ENCODE measurements around the gene PCSK2.

The PCSK2 gene

DNA sequence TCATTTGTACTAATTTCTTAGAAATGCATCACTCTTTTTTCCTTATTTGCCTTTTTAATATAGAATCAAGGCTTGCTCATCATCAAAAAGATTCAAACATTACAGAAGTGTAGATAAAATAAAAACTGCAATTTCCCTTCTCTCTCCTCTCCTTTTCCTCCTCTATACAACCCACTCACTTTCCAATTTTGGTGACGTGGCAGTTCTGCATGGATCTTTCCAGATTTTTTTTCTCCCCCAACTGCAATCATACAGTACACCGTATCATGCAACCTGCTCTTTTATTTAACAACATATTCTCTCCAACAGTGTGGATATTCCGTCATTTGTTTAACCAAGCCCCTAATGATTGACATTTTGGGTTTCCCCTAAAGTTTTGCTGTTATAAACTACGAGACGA is 163.8 kb downstream of the PCSK2 start:
- DNase-seq = no peak
- peak overlapping the region; percentile 79 for H3K27ac ChIP-seq

DNA sequence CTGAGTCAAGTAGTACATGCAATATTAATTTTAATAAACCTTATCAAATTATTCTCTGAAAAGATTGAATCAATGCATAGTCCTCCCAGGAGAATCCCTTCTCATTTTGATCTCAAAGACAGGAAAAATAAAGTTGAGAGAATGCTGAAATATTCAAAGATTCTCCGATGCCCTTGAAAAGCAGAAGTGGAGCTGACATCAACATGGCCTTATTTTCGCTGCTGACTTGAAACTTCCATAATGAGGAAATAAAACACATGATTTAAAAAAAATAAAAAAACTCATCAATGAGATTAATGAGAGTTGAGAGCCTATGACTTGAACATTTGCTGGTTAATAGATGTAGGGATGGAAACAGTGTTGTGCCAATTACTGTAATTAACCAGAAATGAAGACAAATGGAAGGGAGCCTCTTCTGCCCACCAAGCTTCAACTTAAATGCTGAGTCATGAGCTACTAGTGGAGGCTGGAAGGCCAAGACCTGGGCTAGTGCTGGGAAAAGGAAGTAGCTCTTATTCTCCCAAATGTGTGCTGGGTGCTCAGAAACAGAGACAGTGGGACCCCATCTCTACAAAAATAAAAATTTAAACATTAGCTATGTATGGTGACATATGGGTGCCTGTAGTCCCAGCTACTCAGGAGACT is 164.4 kb downstream of the PCSK2 start:
- Histone ChIP-seq H3K27ac (peak overlapping the region; percentile 79), H3K9me3 (ENCODE audit: severe bottlenecking) (no peaks in the 10 kb centered on the region), H3K27me3 (ENCODE audit: insufficient read depth, low read depth, severe bottlenecking) (no peaks in the 10 kb centered on the region), H3K4me3 (ENCODE audit: low read depth, low read length) (no peak overlapping the region), H3K36me3 (peaks cover 5% of the 10 kb centered on the region)
- no peak for TF ChIP-seq CTCF (IDR thresholded peaks at IDR 0.05; ENCODE audit: low read depth, low read length)
- DNase-seq = no peak

More for the DNA sequence above, 163.8 kb downstream of the PCSK2 start:
- H3K27me3 ChIP-seq (ENCODE audit: insufficient read depth, low read depth, severe bottlenecking) = no peaks in the 10 kb centered on the region
- H3K36me3 ChIP-seq = no peaks in the 10 kb centered on the region; the same call in 1 of the 2 replicates
- H3K9me3 ChIP-seq (ENCODE audit: severe bottlenecking) = no peaks in the 10 kb centered on the region
- no peak overlapping the region for H3K4me3 ChIP-seq (ENCODE audit: low read depth, low read length)
- no peak for TF ChIP-seq CTCF (IDR thresholded peaks at IDR 0.05; ENCODE audit: low read depth, low read length)

- Histone ChIP-seq H3K27ac (no peak overlapping the region), H3K27me3 (ENCODE audit: insufficient read depth, low read depth, severe bottlenecking) (no peaks in the 10 kb centered on the region), H3K9me3 (ENCODE audit: severe bottlenecking) (no peaks in the 10 kb centered on the region), H3K36me3 (peaks cover 8% of the 10 kb centered on the region), H3K4me3 (ENCODE audit: low read depth, low read length) (no peak overlapping the region)
- no peak for DNase-seq
- TF ChIP-seq CTCF (IDR thresholded peaks at IDR 0.05; ENCODE audit: low read depth, low read length) = no peak
Observed at GRCh38 chr20:17394411-17394810, 167.6 kb downstream of the PCSK2 start.

- no peak for TF ChIP-seq CTCF (IDR thresholded peaks at IDR 0.05; ENCODE audit: low read depth, low read length)
- no peak overlapping the region for H3K27ac ChIP-seq
- H3K27me3 ChIP-seq (ENCODE audit: insufficient read depth, low read depth, severe bottlenecking) = no peaks in the 10 kb centered on the region
- H3K36me3 ChIP-seq = peaks cover 9% of the 10 kb centered on the region
- H3K9me3 ChIP-seq (ENCODE audit: severe bottlenecking) = no peaks in the 10 kb centered on the region
- no peak overlapping the region for H3K4me3 ChIP-seq (ENCODE audit: low read depth, low read length)
- no peak for DNase-seq
Observed at GRCh38 chr20:17395729-17396128, 168.9 kb downstream of the PCSK2 start.

DNA sequence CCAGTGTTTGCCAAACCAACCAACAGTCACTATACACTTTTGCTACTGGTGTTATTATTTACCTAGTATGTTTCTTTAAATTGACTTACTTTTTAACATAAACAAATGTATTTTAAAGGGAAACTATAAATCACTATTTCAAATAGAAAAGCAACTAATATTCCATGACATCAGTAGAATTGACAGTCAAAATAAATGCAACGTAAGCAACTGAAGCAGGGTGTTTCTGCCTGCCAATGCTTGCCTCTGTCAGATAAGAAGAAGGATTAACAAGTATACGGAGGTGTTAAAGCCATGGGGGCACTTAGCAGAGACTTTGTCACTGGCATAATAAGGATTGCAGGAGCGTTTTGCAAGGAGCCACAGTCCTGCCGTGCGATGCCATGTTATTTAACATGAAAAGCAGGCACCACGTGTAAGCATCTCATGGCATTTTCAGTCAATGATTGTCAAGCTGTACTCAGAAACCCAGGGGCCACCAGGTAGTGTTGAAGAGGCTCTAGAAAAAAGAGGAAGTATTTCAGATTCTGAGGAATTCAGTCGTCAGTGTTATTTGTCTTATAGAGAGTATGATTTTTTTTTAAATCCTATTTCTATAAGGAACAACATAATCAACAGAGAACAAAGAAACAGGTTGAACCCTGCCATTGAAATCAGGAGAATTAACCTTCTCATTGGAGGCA is 172.6 kb downstream of the PCSK2 start:
- Histone ChIP-seq H3K27me3 (ENCODE audit: insufficient read depth, low read depth, severe bottlenecking) (no peaks in the 10 kb centered on the region), H3K4me3 (ENCODE audit: low read depth, low read length) (no peak overlapping the region), H3K9me3 (ENCODE audit: severe bottlenecking) (no peaks in the 10 kb centered on the region), H3K27ac (no peak overlapping the region), H3K36me3 (peaks cover 16% of the 10 kb centered on the region)
- peak; percentile 15 for DNase-seq
- no peak for TF ChIP-seq CTCF (IDR thresholded peaks at IDR 0.05; ENCODE audit: low read depth, low read length)
